Measurements from ENCODE around the gene TMEM240.

- TF ChIP-seq CTCF (IDR thresholded peaks at IDR 0.05; ENCODE audit: extremely low read depth in 1 of 2, insufficient read depth in 1 of 2, low read depth in 1 of 2, low read length in 2 of 2): no peak
- no peak for TF ChIP-seq FOS (IDR thresholded peaks at IDR 0.05; ENCODE audit: borderline replicate concordance, insufficient read depth, low read length)
- no peak for TF ChIP-seq MAX (IDR thresholded peaks at IDR 0.05; ENCODE audit: insufficient read depth, insufficient read length)
- no peak for TF ChIP-seq POLR2AphosphoS5 (IDR thresholded peaks at IDR 0.05; ENCODE audit: insufficient read depth, low read depth, low read length)
- no peak for TF ChIP-seq POLR2A (IDR thresholded peaks at IDR 0.05; ENCODE audit: low read depth, low read length)
- no peak for TF ChIP-seq JUN (IDR thresholded peaks at IDR 0.05; ENCODE audit: borderline replicate concordance, insufficient read depth, insufficient read length, low read depth)
- TF ChIP-seq MYC (IDR thresholded peaks at IDR 0.05; ENCODE audit: low read depth, low read length): no peak
Observed at GRCh38 chr1:1490633-1491230, 49.7 kb downstream of the TMEM240 start.
